ENCODE measurements around the gene UGT1A9.
"Not testable (repeated sequence)": the region's sequence is repeated elsewhere in the genome, so short reads cannot be mapped to it uniquely, and the experiment has no call there.

Gene UGT1A9

DNA sequence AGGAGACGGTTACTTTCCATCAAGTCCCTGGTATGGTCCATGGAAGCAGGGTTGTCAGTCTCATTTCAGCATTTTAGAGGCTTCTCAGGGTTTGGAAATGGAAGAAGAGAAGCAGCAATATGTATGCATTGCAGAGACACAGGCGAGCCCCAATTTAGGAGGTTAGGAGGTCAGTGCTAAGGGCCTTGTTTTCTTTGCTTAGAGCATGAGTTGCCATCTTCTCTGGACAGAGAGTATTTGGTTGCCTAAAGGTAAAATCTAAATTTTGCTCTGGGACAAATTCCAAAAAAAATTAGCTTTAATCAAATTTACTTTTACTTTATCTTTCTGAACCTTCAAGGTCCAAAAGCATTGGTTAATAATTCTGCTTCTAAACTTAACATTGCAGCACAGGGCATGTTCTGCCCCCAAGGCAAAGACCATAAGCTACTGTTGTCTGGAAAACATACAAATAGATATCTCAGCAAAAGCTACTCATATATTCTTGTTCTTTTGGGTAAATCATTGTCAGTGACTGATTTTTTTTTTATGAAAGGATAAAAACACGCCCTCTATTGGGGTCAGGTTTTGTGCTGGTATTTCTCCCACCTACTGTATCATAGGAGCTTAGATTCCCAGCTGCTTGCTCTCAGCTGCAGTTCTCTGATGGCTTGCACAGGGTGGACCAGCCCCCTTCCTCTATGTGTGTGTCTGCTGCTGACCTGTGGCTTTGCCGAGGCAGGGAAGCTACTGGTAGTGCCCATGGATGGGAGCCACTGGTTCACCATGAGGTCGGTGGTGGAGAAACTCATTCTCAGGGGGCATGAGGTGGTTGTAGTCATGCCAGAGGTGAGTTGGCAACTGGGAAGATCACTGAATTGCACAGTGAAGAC lies at the start of gene UGT1A9:
Gene UGT1A9 (plus strand): TSS at position 609 of the 872 bp plus-strand sequence. CDS start 37 bp downstream, at position 646.
- DNase-seq (ENCODE audit: low read depth) = no peak
- TF ChIP-seq, protein P1, sequence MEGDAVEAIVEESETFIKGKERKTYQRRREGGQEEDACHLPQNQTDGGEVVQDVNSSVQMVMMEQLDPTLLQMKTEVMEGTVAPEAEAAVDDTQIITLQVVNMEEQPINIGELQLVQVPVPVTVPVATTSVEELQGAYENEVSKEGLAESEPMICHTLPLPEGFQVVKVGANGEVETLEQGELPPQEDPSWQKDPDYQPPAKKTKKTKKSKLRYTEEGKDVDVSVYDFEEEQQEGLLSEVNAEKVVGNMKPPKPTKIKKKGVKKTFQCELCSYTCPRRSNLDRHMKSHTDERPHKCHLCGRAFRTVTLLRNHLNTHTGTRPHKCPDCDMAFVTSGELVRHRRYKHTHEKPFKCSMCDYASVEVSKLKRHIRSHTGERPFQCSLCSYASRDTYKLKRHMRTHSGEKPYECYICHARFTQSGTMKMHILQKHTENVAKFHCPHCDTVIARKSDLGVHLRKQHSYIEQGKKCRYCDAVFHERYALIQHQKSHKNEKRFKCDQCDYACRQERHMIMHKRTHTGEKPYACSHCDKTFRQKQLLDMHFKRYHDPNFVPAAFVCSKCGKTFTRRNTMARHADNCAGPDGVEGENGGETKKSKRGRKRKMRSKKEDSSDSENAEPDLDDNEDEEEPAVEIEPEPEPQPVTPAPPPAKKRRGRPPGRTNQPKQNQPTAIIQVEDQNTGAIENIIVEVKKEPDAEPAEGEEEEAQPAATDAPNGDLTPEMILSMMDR (IDR thresholded peaks at IDR 0.05; ENCODE audit: insufficient read depth, low read depth, low read length, missing control alignments) = no peak
- H3K4me3 ChIP-seq (ENCODE audit: low read length) = no peak within 1 kb of the TSS

DNA sequence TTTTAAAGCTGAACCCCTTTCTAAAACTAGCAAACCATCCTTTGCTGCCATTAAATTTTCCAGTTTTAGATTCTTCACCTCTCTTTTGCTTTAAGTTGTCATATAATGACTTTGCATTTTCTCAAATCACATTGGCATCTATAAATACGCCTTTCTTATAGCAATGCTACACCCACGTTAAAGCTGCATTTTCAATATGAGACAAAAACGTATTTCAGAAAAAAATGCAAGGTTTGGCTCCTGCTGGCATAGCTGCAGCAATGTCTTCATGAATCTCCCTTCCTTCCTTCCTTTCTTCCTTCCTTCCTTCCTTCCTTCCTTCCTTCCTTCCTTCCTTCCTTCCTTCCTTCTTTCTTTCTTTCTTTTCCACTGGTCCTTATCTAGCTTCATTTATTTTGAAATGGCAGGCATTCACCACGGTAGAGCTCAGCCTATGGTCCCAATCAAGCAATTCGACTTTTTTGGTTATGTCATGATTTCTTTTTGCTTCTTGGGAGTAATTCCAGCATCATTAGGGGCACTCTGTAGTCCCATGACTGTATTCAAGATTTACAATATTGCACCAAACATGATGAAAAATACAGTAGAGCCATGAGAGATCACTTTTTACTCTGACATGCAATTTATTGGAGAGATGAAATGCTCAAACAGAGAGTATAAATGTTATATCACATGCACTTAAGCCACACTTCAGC lies 44.2 kb upstream of the UGT1A9 start:
- no peak for DNase-seq (ENCODE audit: low read depth)
- TF ChIP-seq, protein P1 (IDR thresholded peaks at IDR 0.05; ENCODE audit: insufficient read depth, low read depth, low read length, missing control alignments) = no peak
- H3K4me3 ChIP-seq (ENCODE audit: low read length) = no peak overlapping the region

DNA sequence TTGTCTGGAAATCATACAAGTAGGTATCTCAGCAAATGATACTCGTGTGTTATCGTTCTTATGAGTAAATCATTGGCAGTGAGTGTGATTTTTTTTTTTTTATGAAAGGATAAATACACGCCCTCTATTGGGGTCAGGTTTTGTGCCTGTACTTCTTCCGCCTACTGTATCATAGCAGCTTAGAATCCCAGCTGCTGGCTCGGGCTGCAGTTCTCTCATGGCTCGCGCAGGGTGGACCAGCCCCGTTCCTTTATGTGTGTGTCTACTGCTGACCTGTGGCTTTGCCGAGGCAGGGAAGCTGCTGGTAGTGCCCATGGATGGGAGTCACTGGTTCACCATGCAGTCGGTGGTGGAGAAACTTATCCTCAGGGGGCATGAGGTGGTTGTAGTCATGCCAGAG lies 35.4 kb upstream of the UGT1A9 start, which contains the start of gene UGT1A10:
Gene UGT1A10 (plus strand): TSS at position 143 of the 400 bp plus-strand sequence. CDS start 75 bp downstream, at position 218.
- DNase-seq (ENCODE audit: low read depth) = not testable (repeated sequence)

DNA sequence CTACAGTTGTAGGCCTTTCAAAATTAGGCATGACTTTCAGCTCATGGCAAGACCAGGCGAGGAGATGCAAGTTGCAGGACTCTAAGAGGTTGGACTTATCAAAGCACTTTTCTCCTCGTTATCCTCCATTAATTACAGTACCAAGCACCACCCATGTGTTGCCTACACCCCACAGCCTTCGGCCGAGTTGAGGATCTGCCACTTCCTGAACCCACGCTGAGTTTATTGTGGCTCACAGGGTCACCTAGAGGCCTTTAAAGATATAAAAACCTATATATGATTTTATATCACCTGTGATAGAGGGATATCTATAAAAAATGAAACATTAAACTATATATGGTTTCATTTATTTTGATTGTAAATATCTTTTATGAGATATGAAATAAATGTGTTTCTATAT lies 32.9 kb upstream of the UGT1A9 start:
- no peak overlapping the region for H3K4me3 ChIP-seq (ENCODE audit: low read length)
- TF ChIP-seq, protein P1 (IDR thresholded peaks at IDR 0.05; ENCODE audit: insufficient read depth, low read depth, low read length, missing control alignments) = no peak
- no peak for DNase-seq (ENCODE audit: low read depth)

More for the DNA sequence above, 35.4 kb upstream of the UGT1A9 start, which contains the start of gene UGT1A10:
- not testable (repeated sequence) for H3K4me3 ChIP-seq (ENCODE audit: low read length)

DNA sequence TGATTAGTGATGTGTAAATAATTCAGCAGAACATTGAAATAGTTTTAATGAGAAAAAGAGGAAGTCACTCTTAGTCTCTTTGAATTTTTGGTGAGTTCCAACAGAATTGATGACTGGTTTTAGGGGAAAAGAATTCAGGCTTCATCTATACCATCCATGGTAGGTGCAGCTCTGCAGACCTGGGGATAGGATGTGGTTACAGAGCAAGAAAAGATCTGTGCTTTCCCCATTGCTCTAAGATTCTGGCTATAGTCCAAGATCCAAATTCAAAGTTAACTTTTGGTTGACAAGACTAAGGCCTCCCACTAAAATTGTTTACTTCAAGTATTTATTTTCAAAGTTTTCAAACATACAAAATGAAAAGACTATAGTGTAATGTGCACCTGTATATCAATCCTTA lies 31.8 kb upstream of the UGT1A9 start:
- TF ChIP-seq, protein P1 (IDR thresholded peaks at IDR 0.05; ENCODE audit: insufficient read depth, low read depth, low read length, missing control alignments) = no peak
- DNase-seq (ENCODE audit: low read depth) = no peak
- no peak overlapping the region for H3K4me3 ChIP-seq (ENCODE audit: low read length)

DNA sequence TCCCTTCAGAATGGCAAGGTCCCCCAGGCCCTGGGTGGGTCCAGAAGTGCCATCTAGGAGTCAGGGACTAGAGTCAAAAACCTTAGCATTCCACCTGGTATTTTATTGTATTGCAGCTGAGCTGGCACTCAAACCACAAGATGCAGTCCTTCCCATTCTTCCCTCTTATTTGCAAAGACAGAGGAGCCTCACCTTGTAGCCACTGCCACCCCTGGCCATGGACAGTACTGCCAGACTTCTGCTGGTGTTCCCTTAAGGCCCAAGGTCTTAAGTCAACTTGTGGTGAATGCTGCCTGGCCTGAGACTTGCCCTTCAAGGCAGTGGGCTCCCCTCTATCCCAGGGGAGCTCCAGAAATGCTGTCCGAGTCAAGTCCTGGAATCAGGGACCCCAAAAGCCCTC lies 28.6 kb upstream of the UGT1A9 start:
- TF ChIP-seq, protein P1 (IDR thresholded peaks at IDR 0.05; ENCODE audit: insufficient read depth, low read depth, low read length, missing control alignments) = peak; percentile 44
- H3K4me3 ChIP-seq (ENCODE audit: low read length) = no peak overlapping the region
- DNase-seq (ENCODE audit: low read depth) = peak; percentile 49

DNA sequence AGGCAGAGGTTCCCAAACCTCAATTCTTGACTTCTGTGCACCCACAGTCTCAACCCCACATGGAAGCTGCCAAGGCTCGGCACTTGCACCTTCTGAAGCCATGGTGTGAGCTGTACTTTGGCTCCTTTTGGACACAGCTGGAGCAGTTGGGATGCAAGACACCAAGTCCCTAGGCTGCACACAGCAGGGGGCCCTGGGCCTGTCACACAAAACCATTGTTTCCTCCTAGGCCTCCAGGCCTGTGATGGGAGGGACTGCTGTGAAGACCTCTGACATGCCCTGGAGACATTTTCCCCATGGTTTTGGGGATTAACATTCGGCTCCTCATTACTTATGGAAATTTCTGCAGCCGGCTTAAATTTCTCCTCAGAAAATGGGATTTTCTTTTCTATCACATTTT lies 25.7 kb upstream of the UGT1A9 start:
- H3K4me3 ChIP-seq (ENCODE audit: low read length) = not testable (repeated sequence)

More for the DNA sequence above, 25.7 kb upstream of the UGT1A9 start:
- DNase-seq (ENCODE audit: low read depth) = not testable (repeated sequence)
